ENCODE measurements around the gene TOMM7.

GRCh38 chr7:22776964-22777363 lies 45.7 kb downstream of the TOMM7 start:
- TF ChIP-seq CTCF (conservative IDR thresholded peaks at IDR 0.05 in 1 of 2, IDR thresholded peaks at IDR 0.05 in 1 of 2; ENCODE audit: extremely low read depth in 1 of 2, insufficient read depth in 1 of 2, low read depth in 1 of 2, low read length in 2 of 2) (no peak), EZH2 (IDR thresholded peaks at IDR 0.05; ENCODE audit: borderline replicate concordance, low read length) (no peak)
